HG02973 (cell line): ENCODE measurements around the gene ROPN1L.
"Not testable (repeated sequence)": the region's sequence is repeated elsewhere in the genome, so short reads cannot be mapped to it uniquely, and the experiment has no call there.

Source experiments
- ATAC-seq: cut with Tn5 transposase; IDR thresholded peaks from one replicate; pipeline ENCODE4 v1.9.1; 2021; ENCODE audit warnings: moderate library complexity; ENCODE audit not compliant: unreplicated experiment

ROPN1L gene

DNA sequence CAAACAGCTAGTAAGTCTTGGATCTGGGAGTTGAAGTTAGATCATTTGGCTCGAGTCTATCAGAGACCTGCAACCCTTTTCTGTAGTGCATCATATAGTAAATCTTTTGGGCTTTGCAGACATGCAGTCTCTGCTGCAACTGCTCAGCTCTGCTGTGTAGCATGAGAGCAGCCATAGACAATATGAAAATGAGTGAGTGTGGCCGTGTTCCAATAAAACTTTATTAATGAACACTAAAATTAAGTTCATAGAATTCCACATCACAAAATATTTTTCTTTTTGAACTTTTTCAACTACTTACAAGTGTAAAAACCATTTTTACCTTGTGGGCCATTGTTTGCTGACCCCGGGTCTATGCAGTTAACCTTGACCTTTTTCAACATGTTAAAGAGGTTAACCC lies 35.2 kb downstream of the ROPN1L start:
- no peak for ATAC-seq

DNA sequence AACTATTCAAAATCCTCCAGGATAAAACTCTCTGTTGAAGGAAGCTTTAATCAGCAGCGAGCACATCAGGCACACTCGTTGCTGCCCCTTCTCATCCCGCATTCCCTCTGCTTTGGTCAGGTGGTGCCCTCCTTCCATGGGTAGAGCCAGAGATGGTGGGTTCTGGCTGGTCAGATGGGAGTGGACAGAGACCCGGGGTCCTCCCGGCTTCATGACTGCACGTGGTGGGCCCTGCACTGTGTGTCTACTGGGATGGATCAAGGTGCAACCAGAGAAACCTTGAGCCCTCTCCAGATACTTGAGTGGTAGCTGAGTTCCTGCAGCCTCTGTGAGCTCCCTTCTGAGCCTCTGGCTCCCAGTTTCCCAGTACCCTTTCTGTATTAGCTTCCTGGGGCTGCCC lies 36.3 kb downstream of the ROPN1L start:
- no peak for ATAC-seq

DNA sequence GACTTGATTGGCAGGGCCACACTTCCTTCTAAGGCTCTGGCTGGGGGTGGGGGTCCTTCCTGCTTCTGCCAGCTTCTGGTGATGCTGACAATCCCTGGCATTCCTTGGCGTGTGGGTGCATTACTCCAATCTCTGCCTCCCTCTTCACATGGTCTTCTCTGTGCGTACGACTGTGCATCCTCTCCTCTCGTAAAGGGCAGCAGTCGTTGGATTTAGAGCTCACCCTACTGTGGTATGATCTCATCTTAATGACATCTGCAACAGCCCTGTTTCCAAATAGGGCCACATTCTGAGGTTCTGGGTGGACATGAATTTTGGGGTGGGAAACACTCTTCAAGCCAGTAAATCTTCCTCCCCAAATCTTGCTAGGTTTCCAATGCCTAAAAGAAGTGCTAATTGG lies 36.8 kb downstream of the ROPN1L start:
- ATAC-seq = no peak

DNA sequence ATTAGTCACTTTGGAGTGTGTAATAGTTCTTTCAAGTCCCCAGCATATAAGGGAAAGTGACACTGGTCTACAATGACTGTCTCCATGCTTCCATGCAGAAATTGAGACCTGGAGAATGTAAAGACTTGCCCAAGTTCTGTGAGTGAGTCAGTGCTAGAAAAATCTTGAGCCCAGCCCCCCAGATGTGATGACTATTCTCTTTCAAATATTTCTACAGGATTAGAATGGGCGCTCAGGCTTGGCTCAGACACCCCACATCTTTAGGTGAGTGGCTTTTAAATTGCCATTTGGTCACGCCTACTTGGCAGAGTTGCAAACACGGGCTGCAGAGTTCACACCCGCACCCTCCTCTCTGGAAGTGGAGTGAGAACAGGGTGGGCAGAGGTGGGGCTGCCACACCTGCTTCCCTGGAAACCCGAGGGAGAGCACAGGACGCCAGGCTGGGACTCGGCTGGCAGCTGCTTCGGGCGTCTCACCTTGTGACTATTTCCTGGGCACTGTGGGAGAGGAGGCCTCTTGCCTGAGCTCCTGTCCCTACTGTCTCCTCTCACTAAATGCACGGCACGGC lies 37.6 kb downstream of the ROPN1L start:
- ATAC-seq = no peak

DNA sequence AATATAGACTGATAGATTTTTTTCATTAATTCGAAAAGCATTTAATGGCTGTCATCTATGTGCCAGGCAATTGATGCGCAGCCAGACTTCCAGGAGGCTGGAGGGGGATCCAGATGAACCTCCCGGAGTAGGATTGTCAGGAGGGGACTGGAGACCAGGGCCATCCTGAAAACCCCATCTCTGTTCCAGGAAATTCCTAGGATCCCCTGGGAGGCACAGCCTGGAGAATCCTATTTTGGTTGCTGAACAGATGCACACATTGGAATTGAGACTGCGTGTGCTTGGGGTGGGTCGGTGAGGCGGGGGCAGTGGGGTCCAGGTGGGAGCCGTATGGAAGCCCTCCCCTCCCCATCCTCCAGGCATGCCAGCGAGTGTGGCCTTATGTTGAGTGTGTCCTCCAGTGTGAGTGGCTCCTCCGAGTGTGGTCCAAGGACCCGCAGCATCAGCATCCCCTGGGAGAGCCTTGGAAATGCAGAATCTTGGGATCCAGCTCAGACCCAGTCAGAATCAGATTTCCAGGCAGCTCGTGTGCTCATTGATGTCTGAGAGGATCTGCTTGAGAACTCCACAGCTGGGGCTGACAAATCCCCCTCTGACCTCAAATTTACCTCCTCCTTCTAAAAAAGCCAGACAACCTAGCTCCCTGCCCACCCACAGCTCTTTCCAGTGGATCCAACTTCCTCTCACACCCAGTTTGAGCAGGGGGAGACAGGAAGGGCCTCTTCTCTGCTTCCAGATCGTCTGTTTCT lies 38.7 kb downstream of the ROPN1L start:
- no peak for ATAC-seq

DNA sequence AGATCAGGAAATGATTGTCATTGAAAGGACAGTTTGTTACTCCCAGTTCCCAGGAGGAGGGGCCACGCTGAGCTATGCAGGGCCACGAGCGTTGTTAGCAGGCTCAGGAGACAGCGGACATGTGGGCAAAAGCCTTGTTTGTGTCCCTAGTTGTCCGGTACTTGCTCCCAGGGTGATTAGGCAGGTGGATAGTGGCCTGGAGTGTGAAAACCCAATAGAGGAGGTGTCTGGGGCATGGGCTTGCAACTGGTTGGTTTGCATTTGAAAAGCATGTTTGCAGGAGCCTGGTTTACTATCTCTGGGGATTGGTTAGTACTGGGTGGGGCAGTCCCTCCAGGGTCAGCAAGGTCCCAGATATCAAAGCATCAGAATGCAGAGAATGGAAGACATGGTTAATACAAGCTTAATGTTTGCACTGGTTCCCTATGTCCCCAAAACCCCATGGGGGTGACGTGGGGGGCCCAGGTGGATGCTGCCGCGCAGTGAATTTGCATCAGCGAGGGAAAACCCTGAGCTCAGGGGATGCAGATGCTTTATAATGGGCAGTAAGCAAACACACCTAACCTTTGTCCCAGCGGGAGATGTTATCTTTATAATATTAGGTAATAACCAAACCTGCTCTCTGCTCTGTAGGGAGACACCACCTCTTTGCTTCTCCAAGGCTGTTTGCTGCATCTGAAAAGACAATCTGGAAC lies 39.7 kb downstream of the ROPN1L start:
- no peak for ATAC-seq

DNA sequence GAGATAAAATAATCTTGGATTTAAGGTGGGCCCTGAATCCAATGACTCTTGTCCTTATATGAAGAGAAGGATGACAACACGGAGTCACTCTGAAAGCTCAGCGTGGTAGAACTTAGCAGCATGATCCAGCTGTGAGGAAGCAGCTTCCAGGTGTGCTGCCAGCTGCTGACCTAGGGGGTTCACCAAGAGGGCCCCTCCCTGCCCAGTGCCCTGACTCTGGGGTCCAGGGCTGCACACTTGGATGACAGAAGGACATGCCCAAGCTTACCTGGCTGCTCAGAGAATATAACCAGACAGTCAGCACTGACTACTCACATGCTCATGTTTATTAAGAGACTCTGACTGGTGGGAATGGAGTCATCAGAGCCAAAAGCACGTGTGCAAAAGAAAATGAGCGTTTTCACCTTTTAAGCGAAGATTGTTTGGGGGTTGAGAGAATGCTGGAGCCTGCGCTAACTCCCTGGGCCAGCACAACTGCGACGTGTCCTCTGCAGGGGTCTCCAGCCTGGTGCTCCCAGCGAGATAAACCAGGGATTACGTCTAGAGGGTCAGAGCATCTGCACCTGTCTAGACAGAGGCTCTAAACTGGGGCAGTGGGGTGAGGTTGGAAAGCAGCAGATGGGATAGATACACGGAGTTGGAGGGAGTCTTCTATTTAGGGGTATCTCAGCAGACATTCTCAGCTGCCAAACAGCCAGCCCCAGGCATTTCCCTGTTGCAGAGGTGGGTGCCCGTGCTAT lies 41.3 kb downstream of the ROPN1L start:
- no peak for ATAC-seq

DNA sequence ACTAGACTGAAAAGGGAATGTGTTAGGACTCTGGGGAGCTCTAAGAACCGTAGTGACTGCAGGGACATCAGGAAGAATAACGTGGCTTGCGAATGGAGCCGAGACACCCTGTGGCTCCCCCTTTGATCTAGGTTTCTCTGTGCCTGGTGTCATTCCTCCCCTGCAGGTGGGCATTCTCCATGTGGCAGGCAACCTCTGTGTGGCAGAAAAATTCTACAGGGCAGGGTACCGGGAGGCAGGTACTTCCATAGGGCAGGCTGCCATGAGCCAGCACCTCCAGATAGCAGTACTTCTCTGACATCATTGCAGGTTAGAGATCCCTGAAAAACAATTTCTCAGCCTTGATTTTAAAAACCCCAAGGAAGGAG lies 43.1 kb downstream of the ROPN1L start:
- ATAC-seq = no peak

DNA sequence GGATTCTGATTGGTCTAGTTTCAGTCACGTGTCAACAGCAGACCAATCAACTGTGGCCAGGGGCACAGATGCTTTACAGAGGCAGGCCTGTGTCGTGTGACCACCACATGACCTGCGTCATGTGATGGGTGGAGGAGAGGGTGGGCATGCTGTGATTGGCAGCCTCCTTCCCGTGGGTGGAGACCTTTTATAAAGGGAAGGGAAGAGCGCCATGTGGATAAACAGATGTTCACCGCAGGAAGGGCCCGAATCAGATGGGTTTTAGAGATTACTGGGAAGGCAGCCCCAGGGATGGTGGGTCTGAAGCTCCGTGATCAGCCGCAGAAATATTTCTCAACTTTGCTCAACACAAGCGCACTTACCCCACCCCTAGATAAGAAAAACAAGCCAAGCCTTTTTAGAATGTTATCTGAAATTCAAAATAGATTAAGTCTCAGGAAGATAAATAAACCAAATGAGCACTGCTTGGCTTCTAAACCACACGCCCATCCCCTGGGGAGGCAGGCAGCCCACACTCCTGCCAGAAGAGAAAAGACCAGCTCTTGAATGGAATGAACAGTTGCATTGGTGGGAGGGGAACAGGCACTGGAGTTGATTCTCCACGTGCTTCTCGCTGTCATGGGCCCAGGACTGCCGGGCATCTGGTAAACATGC lies 43.6 kb downstream of the ROPN1L start:
- ATAC-seq = no peak

DNA sequence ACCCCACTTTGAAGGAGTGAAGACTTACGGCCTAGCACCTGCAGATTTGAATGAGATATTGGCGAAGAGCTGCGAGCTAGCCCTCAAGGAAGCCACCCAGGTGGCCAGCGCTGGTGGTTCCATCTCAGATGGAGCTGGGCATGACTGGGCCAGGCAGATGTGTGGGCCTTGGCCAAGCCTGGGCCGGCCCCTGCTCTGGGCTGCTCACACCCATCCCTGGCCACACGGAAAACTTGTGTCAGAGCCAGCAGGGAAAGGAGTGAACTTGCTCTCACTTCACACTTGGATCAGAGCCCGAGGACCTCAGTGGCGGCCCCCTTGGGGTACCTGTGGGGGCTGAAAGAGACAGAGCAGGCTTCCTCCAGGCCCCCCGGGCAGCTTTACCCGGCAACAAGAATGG lies 44.2 kb downstream of the ROPN1L start:
- ATAC-seq = no peak

DNA sequence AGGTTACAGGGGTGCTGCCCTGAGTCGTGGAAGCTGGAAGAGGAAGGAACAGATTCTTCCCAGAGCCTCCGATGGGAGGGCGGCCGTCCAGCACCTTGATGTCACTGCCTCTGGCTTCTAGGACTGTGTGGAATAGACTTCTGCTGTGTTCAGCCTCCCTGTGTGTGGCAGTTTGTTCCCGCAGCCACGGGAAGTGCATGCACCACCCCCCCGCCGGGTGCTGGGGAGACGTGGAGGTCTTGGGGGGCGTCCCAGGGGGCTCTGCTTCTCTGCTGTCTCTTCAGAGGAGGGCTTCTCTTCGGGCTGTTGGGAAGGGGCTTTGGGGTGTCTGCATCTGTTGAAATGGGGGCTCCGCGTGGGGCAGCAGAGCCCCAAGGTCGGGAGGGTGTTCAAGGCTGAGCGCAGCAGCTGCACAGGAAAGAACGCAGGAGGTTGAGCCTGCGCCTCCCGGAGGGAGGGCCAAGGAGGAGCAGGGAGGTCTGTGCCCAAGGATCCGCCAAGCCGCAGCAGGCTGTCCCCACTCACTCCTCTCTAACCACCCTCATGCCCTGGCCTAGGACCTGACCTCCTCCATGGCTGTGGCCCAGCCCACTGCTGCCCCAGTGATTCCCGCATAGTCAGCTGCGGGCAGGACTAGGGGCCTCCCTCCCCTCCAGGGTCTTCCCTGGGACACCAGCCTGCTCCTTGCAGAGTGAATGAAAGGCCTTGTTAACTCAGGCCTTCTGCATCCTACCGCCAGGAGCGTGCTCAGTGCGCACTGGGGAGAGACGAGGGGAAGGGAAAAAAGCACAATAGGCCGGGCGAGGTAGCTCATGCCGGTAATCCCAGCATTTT lies 45.0 kb downstream of the ROPN1L start:
- no peak for ATAC-seq

DNA sequence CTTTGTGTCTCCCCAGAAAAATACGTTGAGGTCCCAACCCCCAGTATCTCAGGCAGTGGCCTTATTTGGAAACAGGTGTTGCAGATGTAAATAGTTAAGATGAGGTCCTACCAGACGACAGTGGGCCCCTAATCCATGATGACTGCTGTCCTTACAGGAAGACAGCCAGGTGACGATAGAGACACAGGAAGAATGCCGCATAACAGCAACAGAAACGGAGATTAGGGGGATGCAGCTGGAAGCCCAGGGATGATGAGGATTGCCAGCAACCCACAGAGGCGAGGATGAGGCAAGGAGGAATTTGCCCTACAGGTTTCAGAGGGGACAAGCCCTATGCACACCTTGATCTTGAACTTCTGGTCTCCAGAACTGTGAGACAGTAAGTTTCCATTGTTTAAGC lies 46.5 kb downstream of the ROPN1L start:
- ATAC-seq = no peak

DNA sequence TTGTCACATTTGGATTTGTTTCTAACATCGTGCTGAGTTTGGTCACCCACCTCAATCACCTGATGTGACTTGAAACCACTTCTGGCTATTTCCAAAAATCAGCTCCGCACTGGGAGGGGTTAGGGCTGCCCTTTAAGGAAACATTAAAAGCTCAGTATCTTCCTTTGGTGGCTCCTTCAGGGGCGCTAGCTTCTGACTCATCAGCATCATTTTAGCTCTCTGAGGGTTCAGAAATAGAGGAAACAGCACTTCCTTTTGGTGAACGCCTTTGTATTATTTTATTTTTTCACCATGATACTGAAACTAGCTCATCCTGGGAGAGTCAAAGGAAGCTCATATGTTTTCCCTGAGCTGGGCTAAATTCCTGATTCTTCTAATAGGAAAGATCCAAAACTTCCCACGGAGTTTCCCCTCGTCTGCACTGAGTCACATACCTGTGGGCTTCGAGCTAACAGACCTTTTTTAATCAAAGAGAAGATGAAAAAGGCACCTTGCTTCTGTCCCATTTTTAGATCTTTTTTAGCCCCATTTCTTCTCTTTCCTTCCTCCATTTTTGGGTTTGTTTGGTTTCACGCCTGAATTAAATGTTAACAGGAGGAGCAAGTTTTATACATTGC lies 48.2 kb downstream of the ROPN1L start:
- peak; percentile 83 for ATAC-seq

DNA sequence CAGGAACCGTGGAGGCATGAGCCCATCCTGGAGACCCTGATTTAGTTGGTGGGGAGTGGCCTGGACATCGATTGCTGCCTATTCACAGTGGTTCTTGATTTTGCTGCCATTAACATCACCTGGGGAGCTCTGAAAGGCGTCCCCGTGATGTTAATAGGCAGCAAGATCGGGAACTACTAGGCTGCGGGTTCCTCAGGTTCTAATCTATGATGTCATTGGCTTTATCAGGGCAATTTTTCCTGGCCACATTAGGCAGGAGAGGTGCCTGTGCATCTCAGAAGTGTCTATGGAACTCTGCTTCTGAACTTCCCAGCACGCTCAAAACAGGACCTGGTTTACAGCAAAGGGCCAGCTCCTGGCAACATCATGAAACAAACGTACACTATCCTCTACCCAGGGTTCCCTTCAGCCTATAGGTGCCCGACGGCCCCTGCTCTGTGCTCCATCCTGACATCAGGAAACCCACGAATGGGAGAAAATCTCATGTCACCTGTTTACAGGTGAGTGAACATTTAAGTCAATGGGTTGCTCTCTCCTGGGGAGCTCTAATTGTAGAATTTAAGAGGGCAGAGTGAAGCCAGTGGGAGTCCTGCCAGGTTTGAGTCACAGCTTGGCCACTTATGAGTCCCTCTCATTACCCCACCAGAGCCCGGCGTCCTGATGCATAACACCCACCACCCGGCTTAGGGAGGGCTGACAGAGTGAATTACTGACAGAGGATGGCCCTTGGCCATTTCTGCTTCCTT lies 49.4 kb downstream of the ROPN1L start:
- no peak for ATAC-seq

DNA sequence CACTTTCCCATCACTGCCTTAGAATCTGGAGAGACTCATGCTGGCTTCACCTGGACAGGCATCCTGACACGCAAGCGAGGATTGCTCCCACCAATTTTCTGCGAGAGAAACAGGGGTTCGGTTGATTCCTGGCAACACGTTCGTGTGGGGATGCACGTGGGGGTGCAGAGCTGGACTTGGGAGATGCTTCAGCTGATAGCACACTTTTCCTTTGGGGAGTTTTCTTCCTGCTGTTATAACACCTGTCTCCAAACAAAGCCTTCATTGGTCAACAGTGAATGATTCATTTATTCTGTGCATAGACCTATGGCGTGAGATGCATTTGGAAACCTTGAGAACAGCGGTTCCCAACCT lies 50.0 kb downstream of the ROPN1L start:
- ATAC-seq = no peak

DNA sequence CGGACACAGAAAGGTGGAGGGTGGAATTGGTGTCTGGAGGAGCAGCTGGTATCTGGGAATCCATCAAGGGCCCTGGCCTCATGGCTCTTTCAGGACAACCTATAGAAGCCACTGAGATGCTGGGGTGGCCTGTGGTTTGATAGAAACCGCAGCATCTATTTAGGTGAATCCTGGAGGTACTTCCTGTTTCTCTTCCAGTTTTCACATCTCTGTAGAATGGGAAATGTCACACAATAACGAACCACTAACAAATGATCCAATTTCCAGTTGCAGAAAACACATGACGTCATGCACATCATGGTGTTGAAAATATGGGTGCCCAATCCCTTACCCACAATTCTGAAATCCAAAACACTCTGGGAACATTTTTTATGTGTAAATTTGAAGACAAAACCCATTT lies 52.2 kb downstream of the ROPN1L start:
- no peak for ATAC-seq

DNA sequence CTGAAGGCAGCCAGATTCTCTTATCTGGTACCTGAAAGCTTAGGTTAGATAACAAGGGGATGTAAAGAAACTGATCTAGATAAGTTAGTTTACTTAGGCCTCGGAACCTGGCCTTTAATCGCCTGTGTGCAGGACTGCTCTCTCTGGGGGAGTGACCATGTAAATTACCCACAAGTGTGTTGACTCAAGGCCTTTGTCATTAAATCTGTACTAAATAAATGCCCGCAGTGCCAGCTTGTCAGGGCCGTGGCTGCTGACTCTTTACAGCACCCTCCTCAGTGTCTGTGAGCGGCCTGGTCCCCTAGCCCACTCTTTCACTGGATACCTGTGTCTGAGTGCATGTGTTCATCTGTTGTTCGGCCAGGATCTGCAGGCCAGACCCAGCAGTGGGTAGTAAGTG lies 52.8 kb downstream of the ROPN1L start:
- ATAC-seq = not testable (repeated sequence)

DNA sequence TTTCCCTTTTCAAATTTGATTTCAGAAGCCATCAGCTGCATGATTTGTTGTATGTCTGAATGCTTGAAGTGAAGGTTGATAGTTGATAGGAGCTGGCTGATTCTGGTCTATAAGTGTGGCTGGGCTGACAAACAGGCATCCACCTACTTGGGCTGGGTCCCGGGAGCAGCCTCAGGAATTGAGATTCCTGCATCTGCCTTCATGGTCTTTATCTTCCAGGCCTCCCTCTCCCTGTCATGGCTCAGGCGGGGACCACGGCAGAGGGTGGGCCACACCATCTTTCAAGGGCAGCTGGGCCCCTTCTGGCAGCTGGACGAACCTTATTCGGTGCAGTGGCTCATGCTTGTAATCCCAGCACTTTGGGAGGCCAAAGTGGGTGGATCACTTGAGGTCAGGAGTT lies 55.9 kb downstream of the ROPN1L start:
- ATAC-seq = no peak

DNA sequence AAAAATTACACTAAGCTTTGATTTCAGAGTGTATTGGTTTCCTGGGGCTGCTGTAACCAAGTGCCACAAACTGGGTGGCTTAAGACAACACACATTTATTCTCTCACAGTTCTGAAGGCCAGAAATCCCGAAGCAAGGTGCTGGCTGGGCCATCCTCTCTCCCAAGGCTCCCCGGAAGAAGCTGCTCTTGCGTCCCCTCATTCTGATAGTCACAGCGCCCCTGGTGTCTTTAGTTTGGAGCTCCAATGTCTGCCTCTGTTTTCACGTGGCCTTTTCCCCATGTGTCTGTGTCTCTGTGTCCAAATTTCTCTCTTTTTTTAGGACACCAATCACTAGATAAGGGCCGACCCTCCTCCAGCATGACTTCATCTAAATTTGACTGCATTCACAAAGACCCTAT lies 56.7 kb downstream of the ROPN1L start:
- ATAC-seq = no peak
